ENCODE measurements around the gene CCDC87. TPM values are rescaled to one million over a fixed set of nuclear protein-coding genes. Genes with fewer than 3 reads are reported as not detected.
A peak's percentile ranks its signal among the peaks of the same experiment; 100 is the strongest.

Gene CCDC87
- total and polyA plus RNA-seq, 9 donors: 0.13 to 0.60 (median 0.45) TPM

DNA sequence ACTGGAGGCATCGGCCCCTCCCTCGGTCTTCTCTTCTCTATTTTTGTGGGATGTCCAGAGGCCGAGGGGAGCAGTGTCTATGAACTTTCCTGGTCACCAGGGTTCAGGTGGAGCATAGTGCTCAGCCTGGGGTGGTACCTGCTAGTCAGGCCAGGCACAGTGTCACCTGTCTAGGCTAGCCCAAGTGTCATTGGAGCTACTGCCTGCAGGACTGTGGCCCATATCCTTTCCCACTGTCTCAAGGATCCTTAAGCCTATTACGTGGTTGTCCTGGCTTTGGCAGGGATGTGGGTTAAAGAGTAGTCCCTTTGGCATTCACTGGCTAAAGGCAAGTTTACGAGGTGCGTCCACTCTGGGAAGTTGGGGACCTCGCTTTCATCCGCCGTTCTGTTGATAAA, 32.9 kb upstream of the CCDC87 start:
- intact Hi-C loops (cut with DNase I): no loop called here
- TF ChIP-seq, protein P1, sequence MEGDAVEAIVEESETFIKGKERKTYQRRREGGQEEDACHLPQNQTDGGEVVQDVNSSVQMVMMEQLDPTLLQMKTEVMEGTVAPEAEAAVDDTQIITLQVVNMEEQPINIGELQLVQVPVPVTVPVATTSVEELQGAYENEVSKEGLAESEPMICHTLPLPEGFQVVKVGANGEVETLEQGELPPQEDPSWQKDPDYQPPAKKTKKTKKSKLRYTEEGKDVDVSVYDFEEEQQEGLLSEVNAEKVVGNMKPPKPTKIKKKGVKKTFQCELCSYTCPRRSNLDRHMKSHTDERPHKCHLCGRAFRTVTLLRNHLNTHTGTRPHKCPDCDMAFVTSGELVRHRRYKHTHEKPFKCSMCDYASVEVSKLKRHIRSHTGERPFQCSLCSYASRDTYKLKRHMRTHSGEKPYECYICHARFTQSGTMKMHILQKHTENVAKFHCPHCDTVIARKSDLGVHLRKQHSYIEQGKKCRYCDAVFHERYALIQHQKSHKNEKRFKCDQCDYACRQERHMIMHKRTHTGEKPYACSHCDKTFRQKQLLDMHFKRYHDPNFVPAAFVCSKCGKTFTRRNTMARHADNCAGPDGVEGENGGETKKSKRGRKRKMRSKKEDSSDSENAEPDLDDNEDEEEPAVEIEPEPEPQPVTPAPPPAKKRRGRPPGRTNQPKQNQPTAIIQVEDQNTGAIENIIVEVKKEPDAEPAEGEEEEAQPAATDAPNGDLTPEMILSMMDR (IDR thresholded peaks at IDR 0.05): no peak
- TF ChIP-seq EP300 (IDR thresholded peaks at IDR 0.05) (no peak), POLR2A (IDR thresholded peaks at IDR 0.05) (no peak)
- Histone ChIP-seq H3K36me3 (no peaks in the 10 kb centered on the region), H3K4me3 (no peak overlapping the region), H3K27ac (no peak overlapping the region), H3K27me3 (no peaks in the 10 kb centered on the region), H3K4me1 (ENCODE audit: insufficient read depth) (peaks cover 7% of the 10 kb centered on the region), H3K9me3 (no peaks in the 10 kb centered on the region)
- 83 to 93% (median 86%) methylated on average over 9 of the region's 9 CpGs for WGBS, 3 donors
- DNase-seq: no peak

DNA sequence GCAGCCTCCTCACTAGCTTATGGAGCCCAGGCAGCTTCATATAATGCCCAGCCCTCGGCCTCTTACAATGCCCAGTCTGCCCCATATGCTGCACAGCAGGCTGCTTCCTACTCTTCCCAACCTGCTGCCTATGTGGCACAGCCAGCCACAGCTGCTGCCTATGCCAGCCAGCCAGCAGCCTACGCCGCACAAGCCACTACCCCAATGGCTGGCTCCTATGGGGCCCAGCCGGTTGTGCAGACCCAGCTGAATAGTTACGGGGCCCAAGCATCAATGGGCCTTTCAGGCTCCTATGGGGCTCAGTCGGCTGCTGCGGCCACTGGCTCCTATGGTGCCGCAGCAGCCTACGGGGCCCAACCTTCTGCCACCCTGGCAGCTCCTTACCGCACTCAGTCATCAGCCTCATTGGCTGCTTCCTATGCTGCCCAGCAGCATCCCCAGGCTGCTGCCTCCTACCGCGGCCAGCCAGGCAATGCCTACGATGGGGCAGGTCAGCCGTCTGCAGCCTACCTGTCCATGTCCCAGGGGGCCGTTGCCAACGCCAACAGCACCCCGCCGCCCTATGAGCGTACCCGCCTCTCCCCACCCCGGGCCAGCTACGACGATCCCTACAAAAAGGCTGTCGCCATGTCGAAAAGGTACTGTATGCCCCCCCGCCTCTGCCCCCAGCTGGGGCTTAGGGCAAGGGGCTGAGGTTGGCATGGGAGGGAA, 32.3 kb upstream of the CCDC87 start:
- no peak overlapping the region for H3K4me3 ChIP-seq
- no peaks in the 10 kb centered on the region for H3K27me3 ChIP-seq
- no peak for DNase-seq
- TF ChIP-seq, protein P1 (IDR thresholded peaks at IDR 0.05): no peak
- TF ChIP-seq EP300 (IDR thresholded peaks at IDR 0.05) (no peak), POLR2A (IDR thresholded peaks at IDR 0.05) (no peak)
- peaks cover 7% of the 10 kb centered on the region for H3K4me1 ChIP-seq (ENCODE audit: insufficient read depth)
- no peak overlapping the region for H3K27ac ChIP-seq
- whole genome bisulfite sequencing, 3 donors: 90 to 94% (median 91%) methylated on average over 26 of the region's 26 CpGs
- H3K9me3 ChIP-seq: no peaks in the 10 kb centered on the region
- H3K36me3 ChIP-seq: no peaks in the 10 kb centered on the region
- intact Hi-C loops (cut with DNase I): no loop called here

DNA sequence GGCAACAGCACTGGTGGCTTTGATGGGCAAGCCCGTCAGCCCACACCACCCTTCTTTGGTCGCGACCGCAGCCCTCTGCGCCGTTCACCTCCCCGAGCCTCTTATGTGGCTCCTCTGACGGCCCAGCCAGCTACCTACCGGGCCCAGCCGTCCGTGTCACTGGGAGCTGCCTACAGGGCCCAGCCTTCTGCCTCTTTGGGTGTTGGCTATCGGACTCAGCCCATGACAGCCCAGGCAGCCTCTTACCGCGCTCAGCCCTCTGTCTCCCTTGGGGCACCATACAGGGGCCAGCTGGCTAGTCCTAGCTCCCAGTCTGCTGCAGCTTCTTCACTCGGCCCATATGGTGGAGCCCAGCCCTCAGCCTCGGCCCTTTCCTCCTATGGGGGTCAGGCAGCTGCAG, 31.6 kb upstream of the CCDC87 start:
- no peak for DNase-seq
- H3K27ac ChIP-seq: no peak overlapping the region
- intact Hi-C loops (cut with DNase I): no loop called here
- 77 to 82% (median 82%) methylated on average over 16 of the region's 16 CpGs for WGBS, 3 donors
- no peaks in the 10 kb centered on the region for H3K27me3 ChIP-seq
- H3K4me3 ChIP-seq: no peak overlapping the region
- TF ChIP-seq EP300 (IDR thresholded peaks at IDR 0.05) (no peak), POLR2A (IDR thresholded peaks at IDR 0.05) (no peak)
- TF ChIP-seq, protein P1 (IDR thresholded peaks at IDR 0.05): no peak
- no peaks in the 10 kb centered on the region for H3K36me3 ChIP-seq
- peaks cover 7% of the 10 kb centered on the region for H3K4me1 ChIP-seq (ENCODE audit: insufficient read depth)
- H3K9me3 ChIP-seq: no peaks in the 10 kb centered on the region

DNA sequence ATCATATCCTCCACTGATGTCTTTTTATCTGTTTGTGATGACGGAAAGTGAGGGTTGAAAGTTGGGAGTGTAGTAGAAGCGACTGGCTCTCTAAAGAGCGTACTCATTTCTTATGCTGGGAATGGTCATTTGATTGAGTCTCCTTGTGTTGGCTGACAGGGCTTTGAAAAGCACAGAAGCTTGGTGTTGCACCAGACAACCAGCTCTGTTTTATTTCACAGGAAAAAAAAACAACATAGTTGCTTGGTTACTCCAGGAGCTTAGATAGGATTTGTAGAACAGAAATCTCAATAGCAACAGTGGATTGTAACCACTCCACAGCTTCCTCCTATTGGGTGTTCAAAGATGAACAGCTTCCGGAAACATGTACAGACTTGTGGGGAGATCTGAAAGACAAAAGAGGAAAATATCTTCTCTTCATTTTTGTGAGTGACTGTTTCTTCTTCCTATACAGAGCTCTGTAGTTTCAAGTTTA, 26.3 kb upstream of the CCDC87 start:
- H3K9me3 ChIP-seq: no peaks in the 10 kb centered on the region
- no peak for DNase-seq
- H3K36me3 ChIP-seq: no peaks in the 10 kb centered on the region
- H3K27ac ChIP-seq: no peak overlapping the region
- no peaks in the 10 kb centered on the region for H3K27me3 ChIP-seq
- H3K4me3 ChIP-seq: peak overlapping the region; percentile 96
- WGBS, 3 donors: 18 to 36% (median 19%) methylated on average over 4 of the region's 4 CpGs
- intact Hi-C loops (cut with DNase I): no loop called here
- peaks cover 18% of the 10 kb centered on the region for H3K4me1 ChIP-seq (ENCODE audit: insufficient read depth)
- TF ChIP-seq, protein P1 (IDR thresholded peaks at IDR 0.05): no peak
- TF ChIP-seq POLR2A (IDR thresholded peaks at IDR 0.05): no peak
- TF ChIP-seq EP300 (IDR thresholded peaks at IDR 0.05): no peak

All from ovary (tissue), 9 donors.